ENCODE results near the gene GGT1. TPM values are rescaled to one million over a fixed set of nuclear protein-coding genes. Genes with fewer than 3 reads are reported as not detected.
"Not testable (repeated sequence)": the region's sequence is repeated elsewhere in the genome, so short reads cannot be mapped to it uniquely, and the experiment has no call there.

GGT1 gene
- total RNA-seq, 2 experiments from 2014 or later, result 5.1 to 5.8 TPM

- no TSS peak for BruUV-seq (replicated peaks)
- H3K27ac ChIP-seq (ENCODE audit: low read depth, low read length, poor library complexity, severe bottlenecking), result no peak overlapping the region
- CTCF ChIA-PET (ENCODE audit: unreplicated experiment), result no interaction called here
- H3K79me2 ChIP-seq (ENCODE audit: insufficient read depth, low read depth, low read length), result no peaks in the 10 kb centered on the region
- H3K9me3 ChIP-seq (ENCODE audit: low read length), result no peaks in the 10 kb centered on the region
- H2AFZ ChIP-seq (ENCODE audit: low read length), result no peak overlapping the region
- no peaks in the 10 kb centered on the region for H3K36me3 ChIP-seq (ENCODE audit: insufficient read depth, low read length)
- no peak for DNase-seq (ENCODE audit: low spot score)
- no peak overlapping the region for H3K4me3 ChIP-seq (ENCODE audit: low read depth, low read length, poor library complexity, severe bottlenecking)
- peak overlapping the region; percentile 49; the same call in 1 of the 2 replicates for H3K4me2 ChIP-seq (ENCODE audit: low read length)
- H3K4me1 ChIP-seq (ENCODE audit: insufficient read depth, low read length, poor library complexity, severe bottlenecking), result no peaks in the 10 kb centered on the region
- intact Hi-C loops (cut with micrococcal nuclease; ENCODE audit: unreplicated experiment), result no loop called here
- H4K20me1 ChIP-seq (ENCODE audit: insufficient read depth, low read length), result no peaks in the 10 kb centered on the region
- TF ChIP-seq EZH2phosphoT487 (IDR thresholded peaks at IDR 0.05; ENCODE audit: borderline replicate concordance, low read depth, low read length) (no peak), CTCF (conservative IDR thresholded peaks at IDR 0.05; ENCODE audit: low read length) (no peak)
- POLR2A ChIA-PET, result no interaction called here
- H3K9me2 ChIP-seq (ENCODE audit: insufficient read depth, low read length), result no peaks in the 10 kb centered on the region
Measured at GRCh38 chr22:24592058-24592850, 10.7 kb upstream of the GGT1 start.

GRCh38 chr22:24592851-24593558, 10.0 kb upstream of the GGT1 start, which contains the start of gene LRRC75B:
Gene LRRC75B (minus strand): TSS chr22:24593073. CDS start chr22:24593039, 34 bp downstream.
- no peaks in the 10 kb centered on the region for H3K79me2 ChIP-seq (ENCODE audit: insufficient read depth, low read depth, low read length)
- intact Hi-C loops (cut with micrococcal nuclease; ENCODE audit: unreplicated experiment), result no loop called here
- H3K4me2 ChIP-seq (ENCODE audit: low read length), result peak within 1 kb of the TSS; percentile 55; the same call in 1 of the 2 replicates
- no peaks in the 10 kb centered on the region for H4K20me1 ChIP-seq (ENCODE audit: insufficient read depth, low read length)
- ChIA-PET CTCF (ENCODE audit: unreplicated experiment) (no interaction called here), POLR2A (no interaction called here)
- no peaks in the 10 kb centered on the region for H3K9me3 ChIP-seq (ENCODE audit: low read length)
- H3K9me2 ChIP-seq (ENCODE audit: insufficient read depth, low read length), result no peaks in the 10 kb centered on the region
- no peaks in the 10 kb centered on the region for H3K36me3 ChIP-seq (ENCODE audit: insufficient read depth, low read length)
- H3K27ac ChIP-seq (ENCODE audit: low read depth, low read length, poor library complexity, severe bottlenecking), result no peak within 1 kb of the TSS
- H2AFZ ChIP-seq (ENCODE audit: low read length), result no peak within 1 kb of the TSS
- H3K4me3 ChIP-seq (ENCODE audit: low read depth, low read length, poor library complexity, severe bottlenecking), result peak within 1 kb of the TSS; percentile 26
- DNase-seq (ENCODE audit: low spot score), result no peak
- no TSS peak for BruUV-seq (replicated peaks)
- H3K4me1 ChIP-seq (ENCODE audit: insufficient read depth, low read length, poor library complexity, severe bottlenecking), result no peaks in the 10 kb centered on the region
- TF ChIP-seq EZH2phosphoT487 (IDR thresholded peaks at IDR 0.05; ENCODE audit: borderline replicate concordance, low read depth, low read length), result no peak
- TF ChIP-seq CTCF (conservative IDR thresholded peaks at IDR 0.05; ENCODE audit: low read length), result no peak

- H4K20me1 ChIP-seq (ENCODE audit: insufficient read depth, low read length); H3K4me2 ChIP-seq (ENCODE audit: low read length); H3K4me1 ChIP-seq (ENCODE audit: insufficient read depth, low read length, poor library complexity, severe bottlenecking); DNase-seq (ENCODE audit: low spot score); CTCF ChIA-PET (ENCODE audit: unreplicated experiment); POLR2A ChIA-PET; H3K27ac ChIP-seq (ENCODE audit: low read depth, low read length, poor library complexity, severe bottlenecking); H2AFZ ChIP-seq (ENCODE audit: low read length); intact Hi-C loops (cut with micrococcal nuclease; ENCODE audit: unreplicated experiment); H3K9me3 ChIP-seq (ENCODE audit: low read length); H3K36me3 ChIP-seq (ENCODE audit: insufficient read depth, low read length); H3K4me3 ChIP-seq (ENCODE audit: low read depth, low read length, poor library complexity, severe bottlenecking); H3K79me2 ChIP-seq (ENCODE audit: insufficient read depth, low read depth, low read length); BruUV-seq (replicated peaks); H3K9me2 ChIP-seq (ENCODE audit: insufficient read depth, low read length): not testable (repeated sequence)
Measured at GRCh38 chr22:24593559-24593835, 9.5 kb upstream of the GGT1 start.
